Smooth muscle cell (in vitro differentiated cells): ENCODE measurements around the gene DEFB132. TPM values are rescaled to one million over a fixed set of nuclear protein-coding genes. Genes with fewer than 3 reads are reported as not detected.

Experiments
- DNase-seq: peaks from one replicate; lab custom pipeline; 2025; ENCODE audit not compliant: unreplicated experiment; lab: John Stamatoyannopoulos, UW
- H2AFZ ChIP-seq: fragments of 200-600 bp; sonication (generic); 2 replicates; pipeline ENCODE4 v1.6.0; 2016; ENCODE audit warnings: antibody characterized with exemption, low read depth, mild to moderate bottlenecking
- H3F3A ChIP-seq: fragments of 200-600 bp; sonication (generic); 2 replicates; pipeline ENCODE4 v1.6.0; 2017; ENCODE audit warnings: antibody characterized with exemption, low read depth
- H3K27ac ChIP-seq: fragments of 200-600 bp; sonication (generic); 2 replicates; pipeline ENCODE4 v1.5.1; 2016; ENCODE audit warnings: low read depth, mild to moderate bottlenecking
- H3K27me3 ChIP-seq: fragments of 200-600 bp; sonication (generic); 2 replicates; pipeline ENCODE4 v1.6.1; 2016; ENCODE audit warnings: low read depth, mild to moderate bottlenecking
- H3K36me3 ChIP-seq: fragments of 200-600 bp; sonication (generic); 2 replicates; pipeline ENCODE4 v1.5.1; 2016; ENCODE audit warnings: low read depth
- H3K4me1 ChIP-seq: fragments of 200-600 bp; sonication (generic); 2 replicates; pipeline ENCODE4 v1.5.1; 2016; ENCODE audit warnings: low read depth
- H3K4me2 ChIP-seq: fragments of 200-600 bp; sonication (generic); 2 replicates; pipeline ENCODE4 v1.6.0; 2016; ENCODE audit warnings: mild to moderate bottlenecking
- H3K4me3 ChIP-seq: fragments of 200-600 bp; sonication (generic); 2 replicates; pipeline ENCODE4 v1.5.1; 2016; ENCODE audit warnings: mild to moderate bottlenecking
- H3K79me2 ChIP-seq: fragments of 200-600 bp; sonication (generic); 2 replicates; pipeline ENCODE4 v1.6.0; 2016; ENCODE audit warnings: low read depth, mild to moderate bottlenecking
- H3K9ac ChIP-seq: fragments of 200-600 bp; sonication (generic); 2 replicates; pipeline ENCODE4 v1.6.0; 2016; ENCODE audit warnings: low read depth
- H3K9me3 ChIP-seq: fragments of 200-600 bp; sonication (generic); replicated peaks from 2 replicates; pipeline ENCODE4 v1.5.1; 2016; ENCODE audit warnings: low read depth
- H4K20me1 ChIP-seq: fragments of 200-600 bp; sonication (generic); 2 replicates; pipeline ENCODE4 v1.6.0; 2016; ENCODE audit warnings: low read depth
- WGBS: methylation state at CpG from one replicate; pipeline ENCODE4 v1.1.7; 2016; ENCODE audit warnings: low lambda C conversion rate; 5-methylcytosine and 5-hydroxymethylcytosine counted together
- polyA plus RNA-seq: library from polyadenylated mRNA; unstranded; fragments of >200 nt; fragmentation: Nextera tagmentation; extraction: Ambion mirVana; gene quantifications from 2 replicates; pipeline ENCODE4 v1.2.1, GENCODE V29; 2016
- total RNA-seq: library from RNA; depleted of rRNA; stranded (reverse); fragments of >200 nt; gene quantifications from 2 replicates; pipeline ENCODE4 v1.2.3, GENCODE V29; 2014
- TF ChIP-seq, protein P1 (sequence below): fragments of 200-600 bp; sonication (generic); IDR thresholded peaks from 2 replicates; pipeline ENCODE4 v1.5.1; 2017; ENCODE audit warnings: borderline replicate concordance, mild to moderate bottlenecking, antibody characterized with exemption; ENCODE audit not compliant: insufficient read depth, poor library complexity, severe bottlenecking

DEFB132 gene
- total and polyA plus RNA-seq, 2 experiments from 2014 or later, result not detected

GRCh38 chr20:288956-289692 lies 31.6 kb downstream of the DEFB132 start:
- Histone ChIP-seq H3K4me2 (peak overlapping the region; percentile 97), H3K27me3 (no peaks in the 10 kb centered on the region), H4K20me1 (no peaks in the 10 kb centered on the region), H3K79me2 (peaks cover 7% of the 10 kb centered on the region), H3F3A (no peaks in the 10 kb centered on the region), H3K9ac (no peak overlapping the region), H3K4me3 (peak overlapping the region; percentile 72), H3K27ac (no peak overlapping the region), H3K9me3 (no peaks in the 10 kb centered on the region), H3K4me1 (peaks cover 3% of the 10 kb centered on the region), H3K36me3 (no peaks in the 10 kb centered on the region), H2AFZ (no peak overlapping the region)
- TF ChIP-seq, protein P1, sequence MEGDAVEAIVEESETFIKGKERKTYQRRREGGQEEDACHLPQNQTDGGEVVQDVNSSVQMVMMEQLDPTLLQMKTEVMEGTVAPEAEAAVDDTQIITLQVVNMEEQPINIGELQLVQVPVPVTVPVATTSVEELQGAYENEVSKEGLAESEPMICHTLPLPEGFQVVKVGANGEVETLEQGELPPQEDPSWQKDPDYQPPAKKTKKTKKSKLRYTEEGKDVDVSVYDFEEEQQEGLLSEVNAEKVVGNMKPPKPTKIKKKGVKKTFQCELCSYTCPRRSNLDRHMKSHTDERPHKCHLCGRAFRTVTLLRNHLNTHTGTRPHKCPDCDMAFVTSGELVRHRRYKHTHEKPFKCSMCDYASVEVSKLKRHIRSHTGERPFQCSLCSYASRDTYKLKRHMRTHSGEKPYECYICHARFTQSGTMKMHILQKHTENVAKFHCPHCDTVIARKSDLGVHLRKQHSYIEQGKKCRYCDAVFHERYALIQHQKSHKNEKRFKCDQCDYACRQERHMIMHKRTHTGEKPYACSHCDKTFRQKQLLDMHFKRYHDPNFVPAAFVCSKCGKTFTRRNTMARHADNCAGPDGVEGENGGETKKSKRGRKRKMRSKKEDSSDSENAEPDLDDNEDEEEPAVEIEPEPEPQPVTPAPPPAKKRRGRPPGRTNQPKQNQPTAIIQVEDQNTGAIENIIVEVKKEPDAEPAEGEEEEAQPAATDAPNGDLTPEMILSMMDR, result no peak
- 61% methylated on average over 3 of the region's 3 CpGs for WGBS
- no peak for DNase-seq

GRCh38 chr20:289693-290083 lies 32.2 kb downstream of the DEFB132 start:
- peak overlapping the region; percentile 72 for H3K4me3 ChIP-seq

GRCh38 chr20:290084-290831 lies 32.7 kb downstream of the DEFB132 start, which contains the start of gene C20orf96:
Gene C20orf96 (minus strand): TSS chr20:290750. CDS start chr20:290610, 140 bp downstream.
- Histone ChIP-seq H2AFZ (peak within 1 kb of the TSS; percentile 90), H3K4me3 (peak within 1 kb of the TSS; percentile 72), H3K27me3 (no peaks in the 10 kb centered on the region), H3F3A (no peaks in the 10 kb centered on the region), H3K79me2 (peaks cover 7% of the 10 kb centered on the region), H4K20me1 (no peaks in the 10 kb centered on the region), H3K27ac (peak within 1 kb of the TSS; percentile 93), H3K4me2 (peak within 1 kb of the TSS; percentile 97), H3K36me3 (no peaks in the 10 kb centered on the region), H3K9me3 (no peaks in the 10 kb centered on the region), H3K9ac (peak within 1 kb of the TSS; percentile 78), H3K4me1 (peaks cover 3% of the 10 kb centered on the region)
- WGBS, result 2% methylated on average over 43 of the region's 43 CpGs
- DNase-seq, result peak; percentile 65
- TF ChIP-seq, protein P1, result peak; percentile 34

More at GRCh38 chr20:289693-290083, 32.2 kb downstream of the DEFB132 start:
- Histone ChIP-seq H3F3A (no peaks in the 10 kb centered on the region), H3K9me3 (no peaks in the 10 kb centered on the region), H3K79me2 (peaks cover 7% of the 10 kb centered on the region), H3K4me2 (peak overlapping the region; percentile 97), H3K36me3 (no peaks in the 10 kb centered on the region), H4K20me1 (no peaks in the 10 kb centered on the region), H3K27me3 (no peaks in the 10 kb centered on the region), H2AFZ (peak overlapping the region; percentile 90), H3K4me1 (peaks cover 3% of the 10 kb centered on the region), H3K9ac (peak overlapping the region; percentile 78), H3K27ac (peak overlapping the region; percentile 93)
- WGBS, result 57% methylated on average over 2 of the region's 2 CpGs
- TF ChIP-seq, protein P1, result no peak
- no peak for DNase-seq
